Measurements from ENCODE around the gene TMEM9. TPM values are rescaled to one million over a fixed set of nuclear protein-coding genes. Genes with fewer than 3 reads are reported as not detected.

The TMEM9 gene
- total and polyA plus RNA-seq, 9 of the 15 experiments (the other 6 are each of a cell fraction or from before 2014, with no cell fraction given), result 30.4 to 107 (median 67.6) TPM

DNA sequence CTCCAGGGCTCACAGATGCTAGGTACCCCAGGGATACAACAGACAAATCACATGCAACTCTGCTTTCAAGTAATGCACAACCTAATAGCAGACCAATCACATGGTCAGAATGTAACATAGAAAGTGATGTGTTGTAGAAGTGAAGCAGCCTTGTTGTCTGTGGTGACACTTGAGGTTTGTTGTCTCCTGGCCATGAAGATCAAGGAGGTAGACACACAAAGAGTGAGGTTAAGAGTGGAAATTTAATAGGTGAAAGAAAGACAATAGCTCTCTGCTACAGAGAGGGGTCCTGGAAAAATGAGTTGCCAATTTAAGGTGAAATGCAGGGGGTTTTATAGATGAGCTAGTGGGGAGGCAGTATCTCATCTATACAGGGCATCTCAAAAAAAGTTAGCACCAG lies 2.5 kb upstream of the TMEM9 start:
- Histone ChIP-seq H3K36me3 (ENCODE audit: control insufficient read depth, insufficient read depth, low read length) (peaks cover 11% of the 10 kb centered on the region), H2AFZ (ENCODE audit: low read depth, low read length) (no peak overlapping the region), H3K4me3 (no peak overlapping the region), H3K79me2 (ENCODE audit: control insufficient read depth, insufficient read depth, low read length) (peaks cover 12% of the 10 kb centered on the region; the same call in 2 of the 3 replicates), H4K20me1 (replicated peaks; ENCODE audit: control insufficient read depth, insufficient read depth, low read length) (no peaks in the 10 kb centered on the region), H3K9ac (ENCODE audit: insufficient read depth in 1 of 2, low read depth in 2 of 2, low read length in 2 of 2) (no peak overlapping the region), H3K4me1 (replicated peaks in 1 of 2; ENCODE audit: control insufficient read depth in 2 of 2, insufficient read depth in 2 of 2, low read length in 2 of 2) (peaks cover 13 to 25% of the 10 kb centered on the region in 2 experiments), H3K27ac (ENCODE audit: extremely low read depth, low read depth, low read length) (no peak overlapping the region), H3K4me2 (ENCODE audit: insufficient read depth, low read length) (no peak overlapping the region), H3K9me3 (replicated peaks; ENCODE audit: control insufficient read depth, insufficient read depth, low read depth, low read length) (no peaks in the 10 kb centered on the region), H3K27me3 (ENCODE audit: control insufficient read depth in 2 of 2, insufficient read depth in 2 of 2, low read length in 2 of 2) (no peaks in the 10 kb centered on the region), H3K9me1 (ENCODE audit: control insufficient read depth, insufficient read depth, low read length) (no peaks in the 10 kb centered on the region)
- BruUV-seq (replicated peaks), result no TSS peak
- ChIA-PET CTCF (ENCODE audit: low intra/inter-chr PET ratio) (no interaction called here), POLR2A (interaction anchor here (9.8 kb wide), 1 partner anchor 12 kb away, joined by 121 read pairs; no protein-coding TSS in a partner anchor)
- ATAC-seq (no peak), DNase-seq (ENCODE audit: extremely low read depth in 1 of 4, low spot score in 3 of 4) (no peak), FAIRE-seq (no peak)
- TF ChIP-seq TEAD2 (tag; IDR thresholded peaks at IDR 0.05) (no peak), CBX3 (IDR thresholded peaks at IDR 0.05; ENCODE audit: borderline replicate concordance in 1 of 2, low read length in 2 of 2) (peak in 1 of 2 experiments; percentile 59; a peak in 1 of 3 replicates), ZFP36 (IDR thresholded peaks at IDR 0.05; ENCODE audit: low read depth, low read length, partially characterized antibody) (peak; percentile 73), PTTG1 (tag; IDR thresholded peaks at IDR 0.05; ENCODE audit: low read depth) (no peak)
- in situ Hi-C loops (cut with MboI) (no loop called here), intact Hi-C loops (cut with micrococcal nuclease) (no loop called here)

GRCh38 chr1:201156346-201156745 lies 2.1 kb upstream of the TMEM9 start:
- H3K27me3 ChIP-seq (ENCODE audit: control insufficient read depth in 2 of 2, insufficient read depth in 2 of 2, low read length in 2 of 2), result no peaks in the 10 kb centered on the region
- TF ChIP-seq CEBPB (tag; IDR thresholded peaks at IDR 0.05) (0 out of 2 replicates have a peak, but pooled peaks have one; percentile 11), SMC3 (conservative IDR thresholded peaks at IDR 0.05; ENCODE audit: insufficient read depth, low read depth, low read length) (no peak)
- DNase-seq (ENCODE audit: extremely low read depth in 1 of 4, low spot score in 3 of 4) (no peak), ATAC-seq (no peak), FAIRE-seq (no peak)
- peak overlapping the region; percentile 61; the same call in 1 of the 2 replicates for H2AFZ ChIP-seq (ENCODE audit: low read depth, low read length)
- no peak overlapping the region for H3K4me3 ChIP-seq
- H4K20me1 ChIP-seq (replicated peaks; ENCODE audit: control insufficient read depth, insufficient read depth, low read length), result no peaks in the 10 kb centered on the region
- H3K9me3 ChIP-seq (replicated peaks; ENCODE audit: control insufficient read depth, insufficient read depth, low read depth, low read length), result no peaks in the 10 kb centered on the region
- no peak overlapping the region for H3K27ac ChIP-seq (ENCODE audit: extremely low read depth, low read depth, low read length)
- H3K9me1 ChIP-seq (ENCODE audit: control insufficient read depth, insufficient read depth, low read length), result no peaks in the 10 kb centered on the region
- peaks cover 12% of the 10 kb centered on the region; the same call in 2 of the 3 replicates for H3K79me2 ChIP-seq (ENCODE audit: control insufficient read depth, insufficient read depth, low read length)
- WGBS (ENCODE audit: insufficient coverage, low coverage, missing lambda C conversion rate), result 31% methylated on average over 3 of the region's 3 CpGs
- peaks cover 13 to 25% of the 10 kb centered on the region in 2 experiments for H3K4me1 ChIP-seq (replicated peaks in 1 of 2; ENCODE audit: control insufficient read depth in 2 of 2, insufficient read depth in 2 of 2, low read length in 2 of 2)
- no TSS peak for BruUV-seq (replicated peaks)
- in situ Hi-C loops (cut with MboI), result no loop called here
- no peak overlapping the region for H3K9ac ChIP-seq (ENCODE audit: insufficient read depth in 1 of 2, low read depth in 2 of 2, low read length in 2 of 2)
- no peak overlapping the region for H3K4me2 ChIP-seq (ENCODE audit: insufficient read depth, low read length)
- peaks cover 15% of the 10 kb centered on the region for H3K36me3 ChIP-seq (ENCODE audit: control insufficient read depth, insufficient read depth, low read length)
- CTCF ChIA-PET (ENCODE audit: low intra/inter-chr PET ratio), result no interaction called here
- POLR2A ChIA-PET, result interaction anchor here (0.9 to 9.8 kb wide), 2 partner anchors 10 to 12 kb away, joined by 3 to 121 read pairs; no protein-coding TSS in a partner anchor
- intact Hi-C loops (cut with micrococcal nuclease), result no loop called here

Data from K562 (cell line).